HG02938 (cell line): Measurements from ENCODE around the gene TTC21B.
A peak's percentile ranks its signal among the peaks of the same experiment; 100 is the strongest.
"Not testable (repeated sequence)": the region's sequence is repeated elsewhere in the genome, so short reads cannot be mapped to it uniquely, and the experiment has no call there.

Experiments
- ATAC-seq: cut with Tn5 transposase; IDR thresholded peaks from one replicate; pipeline ENCODE4 v1.9.1; 2021; ENCODE audit warnings: mild to moderate bottlenecking, moderate library complexity; ENCODE audit not compliant: unreplicated experiment

TTC21B gene

GRCh38 chr2:165889158-165889557, 64.4 kb downstream of the TTC21B start:
- no peak for ATAC-seq

- ATAC-seq, result no peak
Observed at GRCh38 chr2:165888171-165888570, 65.4 kb downstream of the TTC21B start.

- no peak for ATAC-seq
Observed at GRCh38 chr2:165886487-165887146, 67.0 kb downstream of the TTC21B start.

- ATAC-seq, result peak; percentile 44
Observed at GRCh38 chr2:165877565-165878550, 75.7 kb downstream of the TTC21B start.

- ATAC-seq, result no peak
Observed at GRCh38 chr2:165876712-165877111, 76.9 kb downstream of the TTC21B start.

GRCh38 chr2:165876269-165876668, 77.3 kb downstream of the TTC21B start:
- no peak for ATAC-seq

- peak; percentile 94 for ATAC-seq
Observed at GRCh38 chr2:165874445-165875039, 79.0 kb downstream of the TTC21B start.

- no peak for ATAC-seq
Observed at GRCh38 chr2:165872101-165872791, 81.3 kb downstream of the TTC21B start.

- no peak for ATAC-seq
Observed at GRCh38 chr2:165871025-165871424, 82.6 kb downstream of the TTC21B start.

- no peak for ATAC-seq
Observed at GRCh38 chr2:165870346-165870745, 83.2 kb downstream of the TTC21B start.

GRCh38 chr2:165868211-165868610, 85.4 kb downstream of the TTC21B start:
- no peak for ATAC-seq

- ATAC-seq, result no peak
Observed at GRCh38 chr2:165864296-165864695, 89.3 kb downstream of the TTC21B start.

- peak; percentile 52 for ATAC-seq
Observed at GRCh38 chr2:165863810-165864261, 89.7 kb downstream of the TTC21B start.

- not testable (repeated sequence) for ATAC-seq
Observed at GRCh38 chr2:165861083-165861482, 92.5 kb downstream of the TTC21B start.

GRCh38 chr2:165859723-165860122, 93.9 kb downstream of the TTC21B start:
- ATAC-seq, result not testable (repeated sequence)

- no peak for ATAC-seq
Observed at GRCh38 chr2:165857876-165858275, 95.7 kb downstream of the TTC21B start.

- no peak for ATAC-seq
Observed at GRCh38 chr2:165852394-165852793, 101.2 kb downstream of the TTC21B start.

GRCh38 chr2:165847001-165847400, 106.6 kb downstream of the TTC21B start:
- no peak for ATAC-seq

GRCh38 chr2:165846056-165846455, 107.5 kb downstream of the TTC21B start:
- ATAC-seq, result no peak

GRCh38 chr2:165844216-165844615, 109.4 kb downstream of the TTC21B start:
- no peak for ATAC-seq

- ATAC-seq, result no peak
Observed at GRCh38 chr2:165843351-165843750, 110.2 kb downstream of the TTC21B start.
